HG02885 (cell line): Measurements from ENCODE around the gene NUP107.
"Not testable (repeated sequence)": the region's sequence is repeated elsewhere in the genome, so short reads cannot be mapped to it uniquely, and the experiment has no call there.

Experiments
- ATAC-seq: cut with Tn5 transposase; IDR thresholded peaks from one replicate; pipeline ENCODE4 v1.9.1; 2021; ENCODE audit warnings: mild to moderate bottlenecking; ENCODE audit not compliant: unreplicated experiment, poor library complexity

Gene NUP107

GRCh38 chr12:68686595-68687521, at the start of gene NUP107:
Gene NUP107, plus strand, starts transcription at chr12:68686978. Its CDS starts 88 bp downstream, at chr12:68687066.
- peak; percentile 98 for ATAC-seq

GRCh38 chr12:68637439-68637838, 49.3 kb upstream of the NUP107 start:
- not testable (repeated sequence) for ATAC-seq

GRCh38 chr12:68638171-68638570, 48.6 kb upstream of the NUP107 start:
- ATAC-seq = no peak

GRCh38 chr12:68638721-68639395, 47.9 kb upstream of the NUP107 start:
- no peak for ATAC-seq

GRCh38 chr12:68639396-68639767, 47.4 kb upstream of the NUP107 start:
- no peak for ATAC-seq

- peak; percentile 87 for ATAC-seq
These were observed 45.6 kb upstream of the NUP107 start for GRCh38 chr12:68641138-68641537.

- no peak for ATAC-seq
These were observed 40.3 kb upstream of the NUP107 start for GRCh38 chr12:68646484-68646883.

- no peak for ATAC-seq
These were observed 39.3 kb upstream of the NUP107 start for GRCh38 chr12:68647507-68647906.

GRCh38 chr12:68648179-68648578, 38.6 kb upstream of the NUP107 start:
- peak; percentile 48 for ATAC-seq

- no peak for ATAC-seq
These were observed 21.7 kb upstream of the NUP107 start for GRCh38 chr12:68665016-68665569.

GRCh38 chr12:68667291-68667690, 19.5 kb upstream of the NUP107 start:
- no peak for ATAC-seq

GRCh38 chr12:68667896-68668295, 18.9 kb upstream of the NUP107 start:
- no peak for ATAC-seq

- ATAC-seq = no peak
These were observed 15.6 kb upstream of the NUP107 start for GRCh38 chr12:68671179-68671578.

- no peak for ATAC-seq
These were observed 13.0 kb upstream of the NUP107 start for GRCh38 chr12:68673788-68674187.

- ATAC-seq = no peak
These were observed 12.4 kb upstream of the NUP107 start for GRCh38 chr12:68674376-68674775.

GRCh38 chr12:68675101-68675842, 11.5 kb upstream of the NUP107 start:
- ATAC-seq = no peak

- ATAC-seq = not testable (repeated sequence)
These were observed 9.9 kb upstream of the NUP107 start for GRCh38 chr12:68676854-68677253.

GRCh38 chr12:68686262-68686594, 550 bp upstream of the NUP107 start:
- ATAC-seq = peak; percentile 2

- ATAC-seq = no peak
These were observed 8.7 kb downstream of the NUP107 start for GRCh38 chr12:68695454-68695853.

- no peak for ATAC-seq
These were observed 12.7 kb downstream of the NUP107 start for GRCh38 chr12:68699486-68699885.

GRCh38 chr12:68727776-68728175, 41.0 kb downstream of the NUP107 start:
- no peak for ATAC-seq
